GM19099 (cell line): ENCODE data around the gene TXNRD1.

Experiments used
- POLR2A ChIP-seq: IDR thresholded peaks from 3 replicates; pipeline ENCODE4 v1.6.1; 2011; ENCODE audit warnings: low read depth; ENCODE audit not compliant: insufficient read length; ENCODE audit errors: extremely low read depth

TXNRD1 gene

GRCh38 chr12:104299842-104300481 lies 84.4 kb downstream of the TXNRD1 start:
- no peak for TF ChIP-seq POLR2A

DNA sequence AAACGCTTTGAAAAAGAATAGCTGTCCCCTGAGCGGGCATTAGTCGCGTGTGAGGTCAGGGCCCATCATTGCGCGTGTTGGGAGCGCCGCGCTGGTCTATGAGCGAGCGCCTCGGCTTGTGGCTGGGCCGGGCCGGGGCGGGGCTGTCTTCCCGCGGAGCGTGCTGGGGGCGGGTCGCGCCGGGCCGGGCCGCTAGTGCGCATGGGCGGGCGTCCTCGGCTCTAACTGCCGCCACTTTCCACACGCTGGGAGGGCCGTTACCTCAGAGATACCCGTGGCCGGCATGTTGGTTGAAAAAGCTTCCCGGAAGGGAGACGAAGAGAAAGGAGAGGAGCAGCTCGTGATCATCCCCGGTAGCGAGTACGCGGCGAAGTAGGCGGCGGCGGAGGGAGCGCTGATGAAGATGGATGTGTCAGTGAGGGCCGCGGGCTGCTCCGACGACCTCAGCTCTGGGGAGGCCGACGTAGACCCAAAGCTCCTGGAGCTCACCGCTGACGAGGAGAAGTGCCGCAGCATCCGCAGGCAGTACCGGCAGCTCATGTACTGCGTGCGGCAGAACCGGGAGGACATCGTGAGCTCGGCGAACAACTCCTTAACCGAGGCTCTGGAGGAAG lies 88.1 kb downstream of the TXNRD1 start, which contains the start of gene EID3:
Gene EID3 (plus strand): TSS at position 202 of the 614 bp plus-strand sequence. CDS start 196 bp downstream, at position 398.
- no peak for TF ChIP-seq POLR2A

DNA sequence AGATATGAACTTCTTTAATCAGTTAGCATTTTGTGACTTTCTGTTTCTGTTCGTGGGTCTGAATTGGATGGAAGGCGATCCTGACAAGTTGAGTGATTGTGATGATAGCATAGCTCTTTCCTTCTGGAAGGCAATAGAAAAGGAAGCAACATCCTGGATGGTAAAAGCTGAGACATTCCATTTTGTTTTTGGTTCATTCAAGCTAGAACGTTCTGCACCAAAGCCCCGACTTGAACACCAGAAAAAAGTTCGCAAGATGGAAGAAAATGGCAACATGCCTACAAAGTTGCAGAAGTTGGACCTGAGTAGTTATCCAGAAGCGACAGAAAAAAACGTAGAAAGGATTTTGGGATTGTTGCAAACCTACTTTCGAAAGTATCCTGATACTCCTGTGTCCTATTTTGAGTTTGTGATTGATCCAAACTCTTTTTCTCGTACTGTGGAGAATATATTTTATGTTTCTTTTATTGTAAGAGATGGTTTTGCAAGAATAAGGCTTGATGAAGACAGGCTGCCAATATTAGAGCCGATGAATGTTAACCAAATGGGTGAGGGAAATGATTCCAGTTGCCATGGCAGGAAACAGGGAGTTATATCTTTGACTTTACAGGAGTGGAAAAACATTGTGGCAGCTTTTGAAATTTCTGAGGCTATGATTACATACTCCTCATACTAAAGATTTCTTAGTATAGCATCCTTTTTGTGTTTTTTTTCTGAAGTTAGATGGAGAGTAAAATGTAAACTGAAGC lies 88.9 kb downstream of the TXNRD1 start:
- no peak for TF ChIP-seq POLR2A

GRCh38 chr12:104305349-104305748 lies 89.8 kb downstream of the TXNRD1 start:
- no peak for TF ChIP-seq POLR2A

DNA sequence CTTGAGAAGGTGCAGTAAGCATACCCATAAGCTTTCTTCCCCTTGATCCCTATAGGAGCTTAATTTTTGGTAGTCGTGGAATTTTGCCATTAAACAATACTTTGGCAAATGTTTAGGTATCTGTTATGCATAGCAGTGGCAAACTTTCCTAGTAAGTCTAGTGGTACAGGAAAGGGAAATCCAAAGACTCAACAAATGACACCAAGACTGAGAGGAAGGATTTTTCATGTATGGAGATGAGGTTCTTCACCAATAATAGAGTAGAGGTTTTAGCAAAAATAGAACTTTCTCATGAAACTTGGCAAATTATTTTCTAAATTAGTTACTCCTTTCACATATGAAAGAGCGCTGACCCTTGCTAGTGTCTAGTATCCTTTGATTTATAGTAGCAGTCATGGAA lies 90.8 kb downstream of the TXNRD1 start:
- TF ChIP-seq POLR2A, result no peak

GRCh38 chr12:104306943-104307654 lies 91.5 kb downstream of the TXNRD1 start:
- TF ChIP-seq POLR2A, result no peak

DNA sequence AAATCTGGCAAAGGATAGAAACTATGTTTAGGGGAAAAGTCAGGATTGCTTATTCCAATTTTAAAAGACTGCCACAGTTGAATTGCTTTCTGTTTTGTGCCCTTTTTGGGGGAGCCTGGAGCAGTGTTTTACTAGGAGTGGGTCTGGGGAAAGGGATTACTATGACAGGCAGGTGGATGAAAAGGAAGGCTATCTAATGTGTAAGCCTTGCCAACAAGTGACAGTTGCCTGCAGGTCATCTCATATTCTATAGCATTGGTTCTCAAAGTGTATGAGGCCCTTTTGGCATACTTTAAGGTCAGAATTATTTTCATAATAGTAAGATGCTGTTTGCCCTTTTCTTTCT lies 92.0 kb downstream of the TXNRD1 start:
- TF ChIP-seq POLR2A, result no peak

DNA sequence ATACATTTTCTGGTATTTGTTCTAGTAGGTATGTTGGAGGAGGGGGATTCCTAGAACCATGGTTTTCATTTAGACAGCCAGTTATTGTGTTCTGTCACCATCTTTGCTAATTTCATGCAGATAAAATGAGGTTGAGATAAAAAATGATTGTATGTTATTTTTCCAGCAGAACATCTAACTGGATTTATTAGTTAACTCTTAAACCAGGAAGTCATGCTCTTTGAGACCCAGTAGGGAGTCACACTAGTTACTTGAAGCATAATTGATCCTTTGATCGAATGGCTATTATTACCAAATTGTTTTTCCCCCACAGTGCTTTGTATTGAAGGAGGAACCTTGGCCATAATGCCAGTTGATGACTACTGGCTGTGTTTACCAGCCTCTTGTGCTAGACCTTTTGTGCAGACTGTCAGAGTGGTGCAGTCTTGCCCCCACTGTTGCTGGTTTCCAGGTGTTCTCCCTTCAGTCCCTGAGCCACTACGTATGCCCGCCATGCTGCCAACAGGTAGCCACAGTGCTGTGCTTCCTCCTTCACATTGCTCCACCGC lies 93.9 kb downstream of the TXNRD1 start:
- TF ChIP-seq POLR2A, result no peak

DNA sequence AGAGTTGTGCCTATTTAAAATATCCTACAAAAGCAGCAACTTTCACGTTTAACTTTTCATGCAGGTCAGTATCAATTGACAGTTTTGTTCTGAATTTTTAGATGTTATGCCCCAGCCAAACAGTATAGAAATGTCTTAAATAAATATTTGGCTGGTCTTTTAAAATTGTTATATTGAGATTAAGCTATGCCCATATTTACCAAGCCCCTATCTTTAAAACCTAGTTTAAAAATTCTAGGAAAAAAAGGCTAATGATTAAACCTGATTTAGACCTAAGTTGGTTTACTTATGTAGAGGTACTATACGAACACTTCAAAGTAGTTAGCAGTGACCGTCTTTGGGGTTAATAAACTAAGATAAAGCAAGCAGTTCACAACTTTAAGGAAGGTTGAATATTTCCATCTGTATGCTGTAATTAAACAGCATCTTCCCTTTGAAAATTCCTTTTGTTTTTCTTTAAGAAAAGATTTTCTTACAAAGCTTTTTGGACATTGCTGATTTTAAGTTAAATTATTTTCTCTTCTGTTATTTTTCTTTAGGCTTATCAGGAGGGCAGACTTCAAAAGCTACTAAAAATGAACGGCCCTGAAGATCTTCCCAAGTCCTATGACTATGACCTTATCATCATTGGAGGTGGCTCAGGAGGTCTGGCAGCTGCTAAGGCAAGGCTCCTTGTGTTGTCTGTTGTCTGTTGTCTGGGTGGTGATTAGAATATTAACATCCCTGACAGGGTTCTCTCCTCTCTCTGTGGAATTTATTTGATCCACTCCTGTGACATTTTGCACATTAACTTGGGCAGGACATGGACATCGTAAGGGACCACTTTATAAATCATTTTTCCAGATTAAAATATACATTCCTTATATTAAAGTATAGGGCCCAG lies 95.4 kb downstream of the TXNRD1 start:
- no peak for TF ChIP-seq POLR2A

DNA sequence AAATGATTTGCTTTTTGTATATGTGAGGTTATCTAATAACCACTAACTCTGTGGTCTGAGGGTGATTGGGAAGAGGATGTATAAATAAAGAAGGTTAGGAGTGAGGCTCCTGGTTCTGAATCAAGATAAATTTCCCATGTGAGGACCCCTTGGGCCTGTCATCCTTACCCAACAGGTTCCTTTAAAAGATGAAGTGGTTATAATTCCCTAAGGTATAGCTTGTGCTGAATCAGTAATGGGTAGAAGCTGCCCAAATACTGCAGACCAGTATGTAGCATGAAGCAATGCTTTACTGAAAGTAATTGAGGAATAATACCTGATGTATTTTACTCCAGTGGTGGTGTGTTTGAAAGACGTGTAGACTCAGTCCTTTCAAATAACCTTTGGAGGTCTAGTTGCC lies 96.6 kb downstream of the TXNRD1 start:
- TF ChIP-seq POLR2A, result no peak

- TF ChIP-seq POLR2A, result no peak
Observed at GRCh38 chr12:104312654-104313053, 97.1 kb downstream of the TXNRD1 start.

GRCh38 chr12:104313568-104314241 lies 98.1 kb downstream of the TXNRD1 start:
- no peak for TF ChIP-seq POLR2A

- no peak for TF ChIP-seq POLR2A
Observed at GRCh38 chr12:104314242-104314614, 98.6 kb downstream of the TXNRD1 start.
